Measurements from ENCODE around the gene DKK3.

The DKK3 gene

DNA sequence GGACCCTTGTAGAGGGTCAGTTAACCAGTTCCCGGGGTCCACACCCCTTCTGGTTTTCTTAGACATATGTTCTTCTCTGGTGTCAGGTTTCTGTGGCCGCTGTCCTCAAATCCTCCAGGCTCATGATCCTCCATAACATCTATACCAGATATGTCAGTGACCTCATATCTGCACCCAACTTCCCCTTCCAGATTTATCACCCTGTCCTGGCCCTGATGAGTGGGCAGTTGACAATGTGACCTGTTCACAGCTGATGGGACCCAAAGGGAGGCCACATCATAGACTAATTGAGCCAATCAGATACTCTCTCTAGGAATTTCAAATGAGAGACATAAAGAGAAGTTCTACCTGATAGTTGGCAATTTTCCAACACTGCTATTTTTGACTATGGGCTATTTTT is 5.1 kb downstream of the DKK3 start:
- peak; percentile 80 for DNase-seq

DNA sequence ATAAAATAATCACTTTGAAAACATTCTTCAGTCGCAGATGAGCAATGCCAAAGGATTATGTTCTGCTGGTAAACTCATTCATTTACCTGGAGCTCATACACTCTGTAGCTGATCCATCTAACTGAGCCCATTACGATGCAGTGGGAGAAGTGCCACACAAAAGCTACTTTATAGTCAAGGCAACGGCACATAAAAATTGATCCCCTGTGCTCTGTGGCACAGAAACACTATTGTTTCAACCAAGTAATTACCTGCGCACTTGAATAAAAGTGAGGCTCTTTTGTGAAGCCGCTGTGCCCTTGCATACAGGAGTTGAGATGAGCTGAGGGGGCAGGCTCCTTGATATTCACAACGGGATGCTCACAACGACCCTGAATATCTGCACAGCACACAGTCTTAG is 7.2 kb downstream of the DKK3 start:
- DNase-seq = no peak

DNA sequence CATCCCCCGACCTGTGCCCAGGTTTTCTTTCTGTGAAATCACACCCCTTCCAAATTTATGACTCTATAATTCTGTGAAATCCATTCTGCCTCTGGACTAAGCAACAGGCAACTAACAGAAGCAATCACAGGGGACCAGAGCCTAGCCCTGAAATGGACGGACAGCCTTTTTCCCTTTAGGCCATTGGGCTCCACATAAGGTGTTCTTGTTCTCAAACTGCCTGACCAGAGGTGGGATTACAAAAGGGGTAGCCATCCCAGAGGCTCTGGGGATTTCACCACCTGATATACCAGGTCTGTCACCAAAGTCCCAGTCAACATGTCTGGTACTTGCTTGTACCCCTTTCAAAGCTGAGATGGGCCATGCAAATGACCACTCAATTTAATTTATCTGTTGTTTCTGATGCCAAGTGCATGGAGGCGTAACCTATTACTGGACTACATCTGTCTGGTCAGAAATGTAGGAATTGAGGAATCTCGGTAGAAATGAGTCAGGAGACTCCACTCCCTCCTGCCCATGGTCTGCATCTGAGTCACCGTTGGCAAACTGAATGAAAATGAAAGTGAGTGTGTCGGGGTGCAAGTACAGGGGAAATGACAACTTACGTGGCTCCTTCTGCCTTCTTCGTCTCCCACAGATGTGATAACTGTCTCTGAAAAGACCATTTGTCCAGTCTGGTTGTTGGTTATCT is 10.2 kb downstream of the DKK3 start:
- DNase-seq = peak; percentile 42

DNA sequence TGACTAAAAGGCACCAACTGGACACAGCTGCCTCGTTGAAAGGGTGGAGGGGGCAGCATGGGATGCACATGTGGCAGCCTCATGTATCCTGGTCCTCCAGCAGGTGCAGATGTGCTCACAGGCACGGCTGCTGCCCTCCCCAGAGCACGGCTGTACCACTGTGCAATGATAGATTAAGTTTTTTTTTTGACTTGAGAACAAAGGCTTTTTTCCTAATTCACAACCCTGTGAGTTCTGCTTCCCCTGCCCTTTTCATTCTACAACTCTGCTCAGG is 11.4 kb downstream of the DKK3 start:
- no peak for DNase-seq

DNA sequence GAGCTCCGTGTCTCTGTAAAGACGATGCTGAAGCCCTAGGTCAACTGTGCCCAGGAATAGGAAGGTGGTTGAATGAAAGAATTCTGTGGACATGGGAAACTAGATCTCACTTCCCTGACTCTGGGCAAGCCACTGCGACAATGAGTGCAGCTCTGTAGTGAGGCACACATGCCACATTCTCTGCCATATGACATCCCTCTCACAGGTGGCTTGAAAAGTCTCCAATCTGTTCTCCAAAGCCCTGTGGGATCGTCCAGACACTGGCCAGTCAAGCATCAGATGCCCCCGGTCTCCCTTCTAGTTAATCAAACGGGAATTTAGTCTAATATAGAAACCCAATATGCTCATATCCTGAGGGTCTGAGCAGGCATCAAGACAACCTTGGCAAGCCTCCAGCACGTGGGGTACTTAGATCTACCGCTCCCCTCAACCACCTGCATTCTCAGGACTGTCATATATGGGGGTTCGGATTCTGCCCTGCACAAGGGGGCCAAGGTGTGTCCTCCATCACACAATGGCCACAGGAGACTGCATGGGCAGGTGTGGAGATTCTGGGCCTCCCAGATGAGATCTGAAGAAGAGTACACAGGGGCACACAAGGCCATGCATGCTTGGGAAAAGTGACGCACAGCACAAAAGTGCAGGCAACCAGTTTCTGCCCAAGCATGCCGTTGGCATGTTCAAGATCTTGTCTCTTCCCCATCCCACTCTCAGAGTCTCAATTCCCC is 11.9 kb downstream of the DKK3 start:
- DNase-seq = no peak

DNA sequence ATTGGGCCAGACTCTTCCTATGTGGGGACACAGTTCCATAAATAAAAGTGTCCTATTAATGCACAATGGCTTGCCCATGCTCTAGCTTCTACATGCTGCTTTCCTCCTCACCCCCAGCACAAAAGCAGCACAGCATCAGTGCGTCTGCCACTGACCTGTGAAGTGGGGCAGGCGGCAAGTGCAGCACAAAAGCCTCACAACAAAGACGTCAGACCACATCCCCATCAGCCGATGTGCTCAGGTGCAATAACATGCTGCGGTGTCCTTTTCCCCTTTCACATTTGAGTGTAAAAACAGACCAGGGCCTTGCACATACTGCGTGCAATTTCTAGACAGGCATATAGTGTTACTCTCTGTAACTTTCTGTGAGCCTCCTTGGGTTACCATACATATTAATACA is 12.8 kb downstream of the DKK3 start:
- DNase-seq = no peak

DNA sequence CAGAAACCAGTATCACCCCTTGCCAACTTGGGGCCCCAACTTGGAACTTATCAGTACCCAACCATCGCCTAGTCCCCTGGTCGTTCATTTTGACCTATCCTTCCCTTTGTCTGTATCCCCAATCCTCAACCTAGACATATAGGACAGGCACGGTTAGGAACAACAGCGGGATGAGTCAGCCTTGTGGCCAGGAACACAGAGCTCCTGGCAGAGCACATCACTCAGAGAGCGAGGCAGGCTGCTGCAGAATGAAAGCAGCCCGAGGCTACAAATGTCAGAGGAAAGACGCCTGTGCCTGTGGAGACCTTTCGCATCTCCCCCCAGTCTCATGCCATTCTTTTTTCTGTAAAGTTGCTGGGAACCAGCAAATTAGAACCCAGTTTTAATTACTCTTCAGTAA is 14.6 kb downstream of the DKK3 start:
- peak; percentile 34 for DNase-seq

DNA sequence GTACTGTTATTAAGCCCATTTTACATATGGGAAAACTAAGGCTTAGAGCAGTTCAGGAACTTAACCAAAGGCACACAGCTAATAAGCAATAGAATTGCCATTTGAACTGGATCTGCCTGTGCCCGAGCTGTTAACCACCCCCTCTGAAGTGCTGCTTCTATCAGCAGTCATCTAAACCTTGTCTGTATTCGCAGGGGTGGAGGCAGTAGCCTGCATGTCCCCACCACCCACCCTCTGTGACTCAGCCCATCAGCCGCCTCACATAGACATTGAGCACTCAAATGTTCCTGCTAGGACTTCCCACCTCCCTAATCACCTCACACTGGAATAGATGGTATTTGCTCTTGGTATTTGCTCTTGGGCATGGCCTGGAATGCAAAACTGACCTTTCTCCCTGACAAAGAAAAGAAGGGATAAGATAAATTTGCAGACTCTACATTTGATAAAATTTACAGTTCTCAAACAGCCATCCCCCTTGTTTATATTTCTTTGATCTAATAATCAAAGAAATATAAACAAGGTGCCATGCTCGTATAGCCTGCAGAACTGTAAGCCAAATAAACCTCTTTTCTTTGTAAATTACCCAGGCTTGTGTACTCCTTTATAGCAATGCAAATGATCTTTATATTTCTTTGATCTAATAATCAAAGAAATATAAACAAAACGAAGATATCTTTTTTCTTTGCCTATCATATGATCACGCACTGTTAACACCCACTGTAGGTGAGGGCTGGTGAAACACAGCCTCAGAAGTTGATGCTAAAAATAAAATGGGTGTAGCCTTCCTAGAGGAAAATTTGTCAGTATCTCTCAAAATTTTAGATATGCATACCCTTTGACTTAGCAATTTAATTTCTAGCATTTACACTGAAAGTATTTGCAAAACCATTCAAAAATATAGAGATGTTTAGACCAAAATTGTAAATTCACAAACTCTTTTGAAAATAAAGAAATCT is 15.9 kb downstream of the DKK3 start:
- no peak for DNase-seq

DNA sequence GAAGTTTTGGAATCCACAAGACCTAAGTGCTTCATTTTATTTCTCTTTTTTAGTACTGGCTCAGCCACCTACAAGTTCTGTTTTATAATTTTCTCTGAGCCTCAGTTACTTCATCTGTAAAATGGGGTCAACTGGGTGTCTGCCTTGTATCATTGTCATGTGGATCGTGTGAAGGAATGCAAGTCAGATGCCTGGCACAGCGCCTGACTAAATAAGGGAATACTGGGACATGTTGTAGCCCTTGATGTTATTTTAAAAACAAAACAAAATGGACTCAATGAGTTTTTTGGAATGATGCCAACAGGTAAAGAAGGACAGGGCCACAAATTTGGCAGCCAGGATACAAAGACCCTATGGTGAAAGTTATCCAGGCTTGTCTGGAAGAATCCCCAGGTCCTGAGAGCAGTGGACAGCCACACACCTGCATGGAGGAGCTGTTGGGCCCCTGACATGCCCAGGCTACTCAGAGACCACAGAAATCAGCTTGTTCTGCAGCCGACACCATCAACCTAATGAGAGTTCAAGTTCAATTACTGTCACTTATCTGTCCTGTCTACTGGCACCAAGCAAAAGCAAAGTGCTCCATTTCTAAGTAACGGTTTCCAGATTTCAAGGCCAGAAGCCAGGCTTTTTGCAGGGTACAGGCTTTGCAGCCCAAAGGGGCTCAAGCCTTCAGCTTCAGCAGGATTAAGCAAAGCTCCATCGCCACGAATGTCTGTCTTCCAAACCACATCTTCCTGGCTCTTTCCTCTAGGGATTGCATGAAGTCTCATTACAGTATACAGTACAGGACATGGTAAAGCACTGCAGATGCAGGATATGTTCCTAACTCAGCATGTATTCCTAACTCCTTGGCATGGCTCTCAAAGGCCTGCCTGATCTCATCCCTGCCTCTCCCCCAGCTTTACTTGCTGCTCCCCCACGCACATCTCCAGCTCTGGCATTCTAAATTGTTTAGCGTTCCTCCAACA is 18.4 kb downstream of the DKK3 start:
- no peak for DNase-seq

DNA sequence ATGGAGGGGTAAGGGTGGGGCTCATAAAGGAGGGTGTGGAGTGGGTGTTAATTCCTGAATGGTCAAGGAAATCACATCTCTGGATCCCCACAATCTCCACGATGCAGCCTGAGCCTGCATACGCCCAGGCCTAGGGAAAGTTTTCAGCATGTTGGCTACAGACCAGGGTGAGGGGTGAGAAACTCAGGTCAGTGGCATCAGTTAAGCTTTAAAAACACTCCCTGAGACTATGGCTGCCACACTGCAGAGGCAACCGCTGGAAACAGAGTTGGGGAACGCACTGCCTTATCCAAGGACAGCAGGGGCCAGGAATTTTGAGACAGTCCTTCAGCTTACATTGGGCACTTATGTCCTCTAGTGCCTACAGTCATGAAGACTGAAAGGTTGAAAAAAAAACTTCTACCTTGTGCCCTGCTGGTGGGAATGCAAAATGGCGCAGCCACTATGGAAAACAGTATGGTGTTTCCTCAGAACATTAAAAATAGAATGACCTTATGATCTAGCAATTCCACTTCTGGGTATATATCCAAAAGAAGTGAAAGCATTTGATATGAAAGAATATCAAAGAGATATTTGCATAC is 19.7 kb downstream of the DKK3 start:
- no peak for DNase-seq

DNA sequence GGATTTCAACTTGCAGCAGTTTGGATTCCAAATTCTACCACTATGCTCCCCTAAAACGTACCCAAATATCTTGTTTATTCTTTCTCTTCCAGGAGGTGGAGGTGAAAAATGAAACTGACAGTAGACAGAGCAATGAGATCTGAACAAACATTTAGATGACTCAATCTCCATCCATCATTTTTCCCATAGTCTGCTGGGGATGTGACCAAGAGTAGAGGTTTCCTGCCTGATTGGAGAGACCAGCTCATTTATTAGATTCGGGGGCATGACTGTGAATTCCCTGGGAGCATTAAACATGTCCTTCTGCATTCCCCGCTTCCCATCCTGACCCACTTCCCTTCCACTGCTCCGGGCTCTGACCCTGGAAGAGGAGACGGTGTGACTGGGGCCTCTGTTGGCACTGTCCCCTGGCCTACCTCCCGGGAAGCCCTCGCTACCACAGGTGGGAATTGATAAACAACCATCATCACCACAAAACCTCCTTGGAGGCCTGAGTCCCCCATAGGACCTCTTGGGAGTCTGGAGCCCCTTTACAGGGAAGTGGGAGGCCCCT is 20.3 kb downstream of the DKK3 start:
- DNase-seq = no peak

DNA sequence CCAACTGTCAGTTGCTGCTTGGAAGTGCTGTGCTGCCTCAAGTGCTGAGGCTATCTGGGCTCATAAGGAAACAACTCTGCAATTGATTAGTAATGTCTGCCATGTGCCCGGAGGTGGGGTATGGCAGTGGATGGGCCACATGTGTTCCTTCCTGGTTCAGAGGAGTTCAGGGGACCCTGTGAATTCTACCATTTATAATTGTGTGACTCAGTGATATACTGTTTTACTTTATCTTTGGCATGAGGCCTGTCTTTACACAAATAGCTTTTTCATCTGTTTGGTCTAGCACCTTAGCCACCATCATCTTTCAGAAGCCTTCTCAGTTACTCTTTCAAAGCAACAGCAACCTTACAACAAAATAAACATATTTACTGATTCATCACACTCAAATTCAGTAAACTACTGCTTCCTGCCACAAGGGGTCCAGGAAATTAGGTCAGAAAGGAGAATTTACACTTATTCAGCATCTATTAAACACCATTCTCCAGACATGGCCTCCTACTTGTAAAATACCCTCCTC is 20.9 kb downstream of the DKK3 start:
- peak; percentile 22 for DNase-seq

DNA sequence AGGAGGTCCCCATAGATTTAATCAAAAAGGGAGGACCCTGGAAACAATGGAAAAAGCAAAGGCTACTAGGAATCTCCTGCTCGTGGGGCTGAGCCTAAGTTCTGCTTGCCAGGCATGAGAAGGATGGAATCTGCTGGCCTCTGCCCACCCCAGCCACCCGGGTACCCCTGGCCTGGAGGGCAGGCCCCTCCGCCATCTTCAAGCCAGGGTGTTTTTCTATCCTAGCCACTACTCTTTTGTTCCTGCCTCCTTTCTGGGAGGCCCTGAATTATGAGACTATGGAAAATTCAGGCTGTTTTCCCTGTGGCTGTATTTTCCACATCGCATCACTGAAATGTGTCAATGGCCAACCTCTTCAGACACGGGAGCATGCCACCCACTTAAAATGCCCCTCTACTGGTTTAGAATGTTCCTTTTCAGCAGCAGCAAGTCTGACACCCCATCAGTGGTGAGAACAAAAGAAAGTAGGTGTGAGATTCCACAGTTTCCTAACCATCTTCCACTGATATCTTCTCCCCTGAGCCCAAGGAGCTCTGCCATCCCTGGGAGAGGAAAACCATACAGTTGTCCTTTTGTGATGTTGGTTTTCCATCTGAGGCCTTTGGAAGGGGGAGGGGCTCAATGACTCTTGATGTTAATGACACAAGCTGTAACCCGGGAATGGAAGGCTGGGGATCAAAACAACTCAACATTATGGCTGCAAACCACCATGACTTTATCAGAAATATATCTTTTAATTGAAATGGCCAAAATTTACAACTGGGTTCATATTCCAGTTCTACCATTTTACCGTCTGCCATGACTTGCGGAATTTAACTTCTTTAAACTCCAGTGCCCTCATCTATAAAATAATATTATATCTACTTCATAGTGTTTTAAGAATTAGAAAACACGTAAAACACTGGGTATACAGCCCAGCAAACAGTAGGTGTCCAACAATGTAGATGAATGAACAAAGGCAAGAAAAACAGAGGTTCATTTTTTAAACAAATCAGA is 22.2 kb downstream of the DKK3 start:
- DNase-seq = no peak

DNA sequence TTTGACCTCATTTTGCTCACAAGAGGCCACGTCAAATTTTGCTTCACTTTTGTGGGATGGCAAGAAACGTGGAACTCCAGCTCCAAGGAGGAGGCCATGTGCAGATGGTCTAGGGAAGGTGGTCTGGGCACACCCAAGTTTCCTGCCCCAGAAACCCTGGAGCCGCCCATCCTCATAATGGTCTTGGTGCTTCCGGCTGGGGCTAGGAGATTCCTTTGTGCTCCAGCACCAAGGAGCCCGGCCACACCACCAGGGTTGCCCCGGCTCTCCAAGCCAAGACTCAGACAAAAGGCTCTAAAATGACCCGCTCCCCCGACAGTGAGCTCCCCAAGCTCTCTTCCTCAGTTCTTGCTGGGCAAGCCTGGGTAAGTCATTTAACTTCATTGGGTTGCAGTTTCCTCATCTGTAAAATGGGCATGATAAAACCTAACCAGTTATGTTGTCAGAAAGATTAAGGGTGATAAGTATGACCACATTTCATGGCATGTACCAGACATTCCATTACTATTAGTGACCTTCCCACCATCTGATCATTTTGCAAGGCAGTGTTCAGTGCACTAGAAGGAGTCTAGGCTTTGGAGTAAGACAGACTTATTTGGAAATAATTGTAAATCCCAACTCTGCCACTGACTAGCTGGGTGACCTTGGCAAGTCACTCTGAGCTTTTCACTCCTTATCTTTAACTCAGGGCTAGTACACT is 23.3 kb downstream of the DKK3 start:
- no peak for DNase-seq

DNA sequence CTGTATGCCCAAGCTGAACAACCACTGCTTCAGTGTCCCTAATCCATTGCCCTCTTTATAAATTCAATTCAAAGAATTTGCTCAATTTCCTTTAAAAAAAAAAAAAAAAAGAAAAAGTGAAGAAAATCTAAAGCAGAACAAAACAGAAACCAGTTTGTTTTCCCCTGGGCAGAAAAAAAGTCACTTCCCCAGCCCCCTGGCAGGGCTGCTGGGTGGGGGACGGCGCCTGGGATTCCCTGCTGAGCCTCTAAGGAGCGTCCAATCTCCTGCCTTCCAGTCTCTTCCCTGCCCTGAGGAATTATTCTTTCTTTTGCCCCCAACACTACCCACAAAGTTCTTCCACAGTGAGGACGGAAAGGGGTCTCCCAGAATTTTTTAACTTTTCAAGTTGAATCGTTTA is 23.9 kb downstream of the DKK3 start:
- DNase-seq = no peak

DNA sequence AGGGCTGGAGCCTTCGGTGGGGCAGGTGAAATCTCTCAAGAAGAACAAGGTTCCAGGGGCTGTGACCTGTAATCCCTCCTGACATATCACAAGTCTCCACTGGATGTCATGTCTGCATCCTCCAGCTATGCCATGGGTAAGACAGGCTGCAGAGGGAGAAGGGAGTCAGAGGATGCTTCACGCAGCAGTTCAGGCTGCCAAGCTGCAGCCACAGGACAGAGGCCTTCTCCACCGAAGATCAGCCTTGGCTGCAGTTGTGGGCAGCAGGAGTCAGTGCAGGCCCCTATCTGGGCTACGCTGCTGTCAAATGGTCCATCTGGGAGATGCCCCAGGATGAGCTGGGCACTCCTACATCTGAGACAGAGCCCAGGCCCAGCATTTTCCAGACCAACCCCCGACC is 25.0 kb downstream of the DKK3 start:
- DNase-seq = no peak

DNA sequence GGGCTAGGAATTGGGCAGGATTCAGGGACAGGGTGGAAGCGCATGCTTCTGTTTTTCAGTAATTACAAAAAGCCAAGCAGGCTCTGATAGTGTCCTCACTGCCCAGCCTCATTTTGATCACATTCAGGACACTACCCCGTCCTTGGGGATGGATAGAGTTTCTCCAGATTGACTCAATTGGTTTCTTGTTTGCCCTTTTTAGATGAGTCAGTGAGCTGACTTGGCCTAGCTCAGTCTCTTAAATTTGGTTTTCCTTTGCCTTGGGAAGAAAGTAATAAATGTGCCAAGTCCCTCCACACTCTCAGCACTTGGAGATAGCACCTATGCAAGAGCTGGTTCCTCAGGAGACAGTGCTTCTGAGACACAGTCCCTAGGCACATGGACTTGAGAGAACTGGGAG is 25.5 kb downstream of the DKK3 start:
- DNase-seq = no peak

DNA sequence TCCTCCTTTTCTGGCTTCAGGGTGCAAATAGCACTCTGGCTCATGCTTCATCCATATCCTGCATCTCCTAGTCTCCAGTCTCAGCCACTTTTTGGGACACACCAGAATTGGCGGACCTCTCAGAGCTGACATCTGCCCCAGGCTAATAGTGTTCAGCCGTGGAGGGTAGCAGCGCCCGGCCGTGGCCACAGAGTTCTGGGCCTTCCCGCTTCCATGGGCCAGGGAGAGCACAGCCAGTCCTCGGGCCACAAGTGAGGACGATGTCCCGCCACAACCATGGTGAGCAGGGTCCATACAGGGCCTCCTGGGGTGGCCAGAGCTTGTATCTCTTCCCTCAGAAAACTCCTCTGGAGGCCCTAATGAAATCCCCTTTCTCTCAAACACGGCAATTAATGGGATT is 26.0 kb downstream of the DKK3 start:
- no peak for DNase-seq

DNA sequence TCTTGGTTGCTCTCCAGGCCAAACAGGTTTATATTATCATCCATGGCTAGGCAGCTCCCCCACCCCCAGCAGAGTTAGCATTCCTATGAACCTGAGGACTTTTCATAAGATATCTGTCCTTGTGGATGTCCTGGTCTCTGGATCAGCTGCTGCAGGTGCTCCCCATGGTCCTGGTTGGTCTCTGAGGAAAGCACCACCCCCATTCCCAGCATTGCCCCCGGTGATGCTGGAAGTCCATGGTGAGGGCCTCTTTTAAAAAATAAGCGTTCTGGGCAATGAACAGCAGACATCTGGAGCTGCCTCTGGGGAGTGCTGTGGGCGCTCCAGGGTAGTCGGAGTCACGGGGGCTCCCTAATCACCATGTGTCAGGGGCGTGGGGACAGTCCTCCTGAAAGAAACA is 26.6 kb downstream of the DKK3 start:
- no peak for DNase-seq

DNA sequence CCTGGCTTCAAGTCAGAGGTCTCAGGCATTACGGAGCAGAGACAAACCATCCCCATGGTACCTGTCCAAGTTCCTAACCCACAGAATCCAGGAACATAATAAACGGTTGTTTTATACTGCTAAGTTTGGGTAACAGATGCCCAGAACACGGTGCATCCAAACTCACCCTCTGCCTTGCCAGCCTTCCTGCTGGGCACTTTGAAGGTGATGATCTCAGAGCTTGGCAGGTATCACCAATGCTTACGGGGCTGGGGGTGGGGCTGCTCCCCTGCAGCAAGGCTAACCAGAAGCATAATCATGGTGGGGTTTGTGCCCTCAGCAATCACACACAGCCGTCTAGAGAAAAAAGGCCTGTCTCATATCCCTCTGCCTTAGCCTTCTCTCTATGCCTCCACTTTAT is 27.1 kb downstream of the DKK3 start:
- no peak for DNase-seq

Measured in OCI-M1 (cell line).